Neuronal stem cell (in vitro differentiated cells): ENCODE data around the gene HMGN3.
"Not testable (repeated sequence)": the region's sequence is repeated elsewhere in the genome, so short reads cannot be mapped to it uniquely, and the experiment has no call there.

Source experiments
- DNase-seq: peaks from one replicate; pipeline ENCODE4 v3.0.0-alpha.2; 2013; ENCODE audit warnings: low spot score
- H2AFZ ChIP-seq: one replicate; pipeline ENCODE4 v1.6.1; 2013; ENCODE audit warnings: mild to moderate bottlenecking, low read length, inconsistent platforms
- H2AK5ac ChIP-seq: 2 replicates; pipeline ENCODE4 v1.6.1; 2013; ENCODE audit warnings: low read depth, mild to moderate bottlenecking, inconsistent platforms, low read length, moderate library complexity, mixed read lengths
- H2BK120ac ChIP-seq: 2 replicates; pipeline ENCODE4 v1.6.1; 2013; ENCODE audit warnings: low read depth, mild to moderate bottlenecking, inconsistent platforms, low read length, moderate library complexity, mixed read lengths
- H2BK12ac ChIP-seq: one replicate; pipeline ENCODE4 v1.6.1; 2013; ENCODE audit warnings: low read length, inconsistent platforms
- H2BK15ac ChIP-seq: 2 replicates; pipeline ENCODE4 v1.6.1; 2013; ENCODE audit warnings: mild to moderate bottlenecking, low read length, inconsistent platforms, mixed read lengths
- H2BK5ac ChIP-seq: one replicate; pipeline ENCODE4 v1.6.1; 2013; ENCODE audit warnings: inconsistent platforms, mild to moderate bottlenecking, low read length, moderate library complexity
- H3K14ac ChIP-seq: one replicate; pipeline ENCODE4 v1.6.1; 2013; ENCODE audit warnings: low read length, inconsistent platforms
- H3K18ac ChIP-seq: 2 replicates; pipeline ENCODE4 v1.6.1; 2013; ENCODE audit warnings: low read length, inconsistent platforms
- H3K23ac ChIP-seq: 2 replicates; pipeline ENCODE4 v1.6.1; 2013; ENCODE audit warnings: low read depth, mild to moderate bottlenecking, mixed read lengths, low read length, inconsistent platforms; ENCODE audit not compliant: poor library complexity
- H3K27ac ChIP-seq: replicated peaks from 3 replicates; pipeline ENCODE4 v1.5.1; 2013; ENCODE audit warnings: low read length, inconsistent platforms
- H3K27me3 ChIP-seq, 3 experiments: 2 replicates each; pipeline ENCODE4 v1.6.1; 2013; ENCODE audit warnings: low read length in 3 of 3, mild to moderate bottlenecking in 2 of 3, inconsistent platforms in 1 of 3, low read depth in 1 of 3, mixed read lengths in 1 of 3, moderate library complexity in 1 of 3; ENCODE audit not compliant: control insufficient read depth in 3 of 3, insufficient read depth in 3 of 3
- H3K36me3 ChIP-seq, 2 donors: replicated peaks in 1 of 2; 2 replicates each; pipeline ENCODE4 v1.6.1; 2013; ENCODE audit warnings: low read length in 2 of 2; ENCODE audit not compliant: control insufficient read depth in 2 of 2, insufficient read depth in 2 of 2
- H3K4ac ChIP-seq: 2 replicates; pipeline ENCODE4 v1.6.1; 2013; ENCODE audit warnings: inconsistent platforms, mild to moderate bottlenecking, low read length, moderate library complexity
- H3K4me1 ChIP-seq, 2 donors: 1 replicate in 1 of 2; 2 replicates in 1 of 2; pipeline ENCODE4 v1.6.1; 2013; ENCODE audit warnings: low read length in 2 of 2, low read depth in 1 of 2; ENCODE audit not compliant: control insufficient read depth in 2 of 2, insufficient read depth in 1 of 2
- H3K4me2 ChIP-seq: one replicate; pipeline ENCODE4 v1.6.1; 2013; ENCODE audit warnings: mild to moderate bottlenecking, low read length, inconsistent platforms; ENCODE audit not compliant: insufficient read depth, poor library complexity, severe bottlenecking
- H3K4me3 ChIP-seq, 2 donors: 2 replicates each; pipeline ENCODE4 v1.5.1; 2013; ENCODE audit warnings: low read length in 2 of 2, mild to moderate bottlenecking in 2 of 2, inconsistent platforms in 1 of 2, moderate library complexity in 1 of 2
- H3K79me1 ChIP-seq: one replicate; pipeline ENCODE4 v1.6.1; 2013; ENCODE audit warnings: low read depth, mild to moderate bottlenecking, inconsistent platforms, low read length, moderate library complexity
- H3K9ac ChIP-seq: one replicate; pipeline ENCODE4 v1.6.1; 2013; ENCODE audit warnings: mild to moderate bottlenecking, low read depth, low read length, inconsistent platforms; ENCODE audit not compliant: poor library complexity
- H3K9me3 ChIP-seq, 2 donors: replicated peaks in 1 of 2; 2 replicates each; pipeline versions ENCODE3 to v1.6.1; 2013; ENCODE audit warnings: low read length in 2 of 2, mild to moderate bottlenecking in 2 of 2, inconsistent platforms in 1 of 2, low read depth in 1 of 2, mixed read lengths in 1 of 2, moderate library complexity in 1 of 2; ENCODE audit not compliant: control insufficient read depth in 2 of 2, insufficient read depth in 1 of 2
- H4K8ac ChIP-seq: one replicate; pipeline ENCODE4 v1.6.1; 2013; ENCODE audit warnings: low read depth, mild to moderate bottlenecking, inconsistent platforms, low read length, moderate library complexity
- H4K91ac ChIP-seq: one replicate; pipeline ENCODE4 v1.6.1; 2013; ENCODE audit warnings: low read length, low read depth, mild to moderate bottlenecking, inconsistent platforms; ENCODE audit not compliant: poor library complexity
- WGBS, 2 donors: extraction: QIAGEN DNeasy Blood & Tissue Kit; methylation state at CpG; one replicate each; pipeline ENCODE4 v1.1.7; 2013; ENCODE audit warnings: missing lambda C conversion rate in 2 of 2, mixed read lengths in 1 of 2; ENCODE audit not compliant: insufficient read length in 2 of 2, insufficient replicate concordance in 1 of 2; ENCODE audit errors: extremely low coverage in 2 of 2; 5-methylcytosine and 5-hydroxymethylcytosine counted together

HMGN3 gene

GRCh38 chr6:79260772-79261171 is 26.3 kb upstream of the HMGN3 start:
- Histone ChIP-seq H4K91ac (no peak overlapping the region), H3K4me3 (no peak overlapping the region), H3K79me1 (no peaks in the 10 kb centered on the region), H3K9me3 (no peaks in the 10 kb centered on the region), H3K27ac (no peak overlapping the region), H2BK15ac (no peak overlapping the region), H2AFZ (no peak overlapping the region), H2AK5ac (no peak overlapping the region), H3K4me1 (peaks cover 0 to 7% of the 10 kb centered on the region in 2 donors), H4K8ac (no peak overlapping the region), H3K4me2 (no peak overlapping the region), H3K27me3 (no peaks in the 10 kb centered on the region), H2BK5ac (no peak overlapping the region), H3K23ac (no peak overlapping the region), H3K4ac (no peak overlapping the region), H2BK12ac (no peak overlapping the region), H2BK120ac (no peak overlapping the region), H3K14ac (no peak overlapping the region), H3K36me3 (no peaks in the 10 kb centered on the region), H3K18ac (no peak overlapping the region), H3K9ac (no peak overlapping the region)
- WGBS, 2 donors = no CpG with 5 or more reads among the region's 2 CpGs
- DNase-seq = no peak

GRCh38 chr6:79257381-79258205 is 23.1 kb upstream of the HMGN3 start:
- Histone ChIP-seq H3K9me3 (no peaks in the 10 kb centered on the region), H3K4ac (no peak overlapping the region), H3K4me1 (peaks cover 0 to 7% of the 10 kb centered on the region in 2 donors), H3K18ac (no peak overlapping the region), H3K79me1 (no peaks in the 10 kb centered on the region), H4K8ac (no peak overlapping the region), H2BK120ac (no peak overlapping the region), H3K23ac (no peak overlapping the region), H3K14ac (no peak overlapping the region), H3K27me3 (no peaks in the 10 kb centered on the region), H3K4me2 (no peak overlapping the region), H2BK12ac (no peak overlapping the region), H2BK5ac (no peak overlapping the region), H3K9ac (no peak overlapping the region), H3K36me3 (no peaks in the 10 kb centered on the region), H2AFZ (no peak overlapping the region), H3K27ac (no peak overlapping the region), H2AK5ac (no peak overlapping the region), H4K91ac (no peak overlapping the region), H2BK15ac (no peak overlapping the region), H3K4me3 (no peak overlapping the region)
- no CpG with 5 or more reads among the region's 5 CpGs for WGBS, 2 donors
- DNase-seq = no peak

- not testable (repeated sequence) for H4K91ac ChIP-seq, H4K8ac ChIP-seq, DNase-seq, H3K4ac ChIP-seq, H3K9me3 ChIP-seq, H3K4me1 ChIP-seq, H3K4me3 ChIP-seq, H3K27me3 ChIP-seq, H2BK12ac ChIP-seq, H2BK120ac ChIP-seq, H3K14ac ChIP-seq, H3K9ac ChIP-seq, H2AK5ac ChIP-seq, H3K79me1 ChIP-seq, H2BK5ac ChIP-seq, H2BK15ac ChIP-seq, H3K18ac ChIP-seq, H3K27ac ChIP-seq, H2AFZ ChIP-seq, H3K36me3 ChIP-seq, H3K4me2 ChIP-seq, H3K23ac ChIP-seq
- no CpG with 5 or more reads among the region's 10 CpGs for WGBS, 2 donors
Observed at GRCh38 chr6:79256770-79257169, 22.3 kb upstream of the HMGN3 start.

GRCh38 chr6:79255086-79255485 is 20.6 kb upstream of the HMGN3 start:
- not testable (repeated sequence) for H2BK5ac ChIP-seq, H2BK15ac ChIP-seq, H3K14ac ChIP-seq, H3K9me3 ChIP-seq, H2AK5ac ChIP-seq, H4K8ac ChIP-seq, H3K27ac ChIP-seq, H3K4ac ChIP-seq, H2BK12ac ChIP-seq, H3K4me2 ChIP-seq, H3K27me3 ChIP-seq, DNase-seq, H3K23ac ChIP-seq, H3K79me1 ChIP-seq, H2AFZ ChIP-seq, H3K4me1 ChIP-seq, H4K91ac ChIP-seq, H3K9ac ChIP-seq, H3K4me3 ChIP-seq, H3K18ac ChIP-seq, H2BK120ac ChIP-seq, H3K36me3 ChIP-seq
- WGBS, 2 donors = no CpG with 5 or more reads among the region's 3 CpGs
